ENCODE data around the gene ELMO1.

Gene ELMO1

DNA sequence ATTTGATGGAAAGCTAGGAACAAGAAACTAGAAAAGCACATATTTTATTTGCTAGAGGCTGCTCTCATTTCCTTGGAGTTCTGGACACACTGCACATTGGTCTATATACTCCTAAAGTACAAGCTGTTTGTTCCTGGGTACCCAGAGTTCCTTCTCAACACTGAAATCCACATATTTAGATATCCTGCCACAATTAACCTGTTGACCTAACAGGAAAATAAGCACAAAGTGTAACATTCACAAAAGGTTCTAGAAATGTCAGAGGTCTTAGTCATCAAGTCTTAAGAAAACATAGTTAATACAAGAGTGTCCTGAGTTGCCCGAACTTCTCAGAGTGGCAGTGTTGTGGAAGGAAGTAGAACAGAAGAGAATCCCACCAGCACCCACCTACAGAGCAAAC is 115.6 kb downstream of the ELMO1 start:
- H3K4me3 ChIP-seq (ENCODE audit: low read depth, low read length) = no peak overlapping the region
- no peak for DNase-seq (ENCODE audit: low read depth)
- TF ChIP-seq POLR2A (IDR thresholded peaks at IDR 0.05; ENCODE audit: extremely low read depth, insufficient read length) (no peak), MYC (IDR thresholded peaks at IDR 0.05; ENCODE audit: low read depth, low read length) (no peak)
- TF ChIP-seq, protein P1, sequence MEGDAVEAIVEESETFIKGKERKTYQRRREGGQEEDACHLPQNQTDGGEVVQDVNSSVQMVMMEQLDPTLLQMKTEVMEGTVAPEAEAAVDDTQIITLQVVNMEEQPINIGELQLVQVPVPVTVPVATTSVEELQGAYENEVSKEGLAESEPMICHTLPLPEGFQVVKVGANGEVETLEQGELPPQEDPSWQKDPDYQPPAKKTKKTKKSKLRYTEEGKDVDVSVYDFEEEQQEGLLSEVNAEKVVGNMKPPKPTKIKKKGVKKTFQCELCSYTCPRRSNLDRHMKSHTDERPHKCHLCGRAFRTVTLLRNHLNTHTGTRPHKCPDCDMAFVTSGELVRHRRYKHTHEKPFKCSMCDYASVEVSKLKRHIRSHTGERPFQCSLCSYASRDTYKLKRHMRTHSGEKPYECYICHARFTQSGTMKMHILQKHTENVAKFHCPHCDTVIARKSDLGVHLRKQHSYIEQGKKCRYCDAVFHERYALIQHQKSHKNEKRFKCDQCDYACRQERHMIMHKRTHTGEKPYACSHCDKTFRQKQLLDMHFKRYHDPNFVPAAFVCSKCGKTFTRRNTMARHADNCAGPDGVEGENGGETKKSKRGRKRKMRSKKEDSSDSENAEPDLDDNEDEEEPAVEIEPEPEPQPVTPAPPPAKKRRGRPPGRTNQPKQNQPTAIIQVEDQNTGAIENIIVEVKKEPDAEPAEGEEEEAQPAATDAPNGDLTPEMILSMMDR (IDR thresholded peaks at IDR 0.05; ENCODE audit: low read depth, low read length) = no peak
- TF ChIP-seq, protein P2, sequence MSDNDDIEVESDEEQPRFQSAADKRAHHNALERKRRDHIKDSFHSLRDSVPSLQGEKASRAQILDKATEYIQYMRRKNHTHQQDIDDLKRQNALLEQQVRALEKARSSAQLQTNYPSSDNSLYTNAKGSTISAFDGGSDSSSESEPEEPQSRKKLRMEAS (IDR thresholded peaks at IDR 0.05; ENCODE audit: low read depth, low read length) = no peak

DNA sequence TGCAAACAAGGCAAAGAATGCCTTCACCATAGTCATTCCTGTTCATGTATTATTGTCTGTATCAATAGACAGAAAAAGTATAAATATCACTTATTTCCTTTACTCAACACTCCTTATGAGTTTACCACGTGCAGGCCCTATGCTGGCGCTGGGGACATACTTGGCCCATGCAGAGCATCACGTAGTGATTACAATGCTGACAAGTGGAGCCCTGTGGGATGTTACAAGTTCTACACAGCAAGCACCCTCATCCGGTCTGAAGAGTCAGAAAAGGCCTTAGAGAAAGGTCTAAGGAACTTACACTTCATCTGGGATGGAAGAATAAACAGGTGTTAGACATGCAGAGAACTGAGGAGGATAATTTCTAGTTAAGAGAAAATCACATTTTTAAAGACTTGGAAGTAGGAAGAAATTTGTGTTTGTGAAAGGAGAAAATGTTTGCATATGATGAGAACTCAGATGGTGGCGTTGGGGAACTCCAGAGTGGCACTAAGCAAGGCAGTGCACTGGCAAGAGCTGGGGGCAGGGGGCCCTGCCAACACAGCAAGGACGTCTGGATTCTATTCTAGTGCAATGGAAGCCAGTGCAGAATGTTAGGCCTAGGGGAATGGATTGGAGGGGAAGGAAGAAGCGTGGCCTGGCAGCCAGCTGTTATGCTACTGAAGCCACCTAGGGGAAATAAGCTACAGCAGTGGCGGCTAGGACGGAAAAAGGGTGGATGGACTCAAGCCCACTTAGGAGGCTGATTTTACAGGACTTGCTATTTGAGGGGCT is 116.2 kb downstream of the ELMO1 start:
- TF ChIP-seq POLR2A (IDR thresholded peaks at IDR 0.05; ENCODE audit: extremely low read depth, insufficient read length) (no peak), MYC (IDR thresholded peaks at IDR 0.05; ENCODE audit: low read depth, low read length) (no peak)
- TF ChIP-seq, protein P2 (IDR thresholded peaks at IDR 0.05; ENCODE audit: low read depth, low read length) = no peak
- TF ChIP-seq, protein P1 (IDR thresholded peaks at IDR 0.05; ENCODE audit: low read depth, low read length) = no peak
- H3K4me3 ChIP-seq (ENCODE audit: low read depth, low read length) = no peak overlapping the region
- DNase-seq (ENCODE audit: low read depth) = no peak

DNA sequence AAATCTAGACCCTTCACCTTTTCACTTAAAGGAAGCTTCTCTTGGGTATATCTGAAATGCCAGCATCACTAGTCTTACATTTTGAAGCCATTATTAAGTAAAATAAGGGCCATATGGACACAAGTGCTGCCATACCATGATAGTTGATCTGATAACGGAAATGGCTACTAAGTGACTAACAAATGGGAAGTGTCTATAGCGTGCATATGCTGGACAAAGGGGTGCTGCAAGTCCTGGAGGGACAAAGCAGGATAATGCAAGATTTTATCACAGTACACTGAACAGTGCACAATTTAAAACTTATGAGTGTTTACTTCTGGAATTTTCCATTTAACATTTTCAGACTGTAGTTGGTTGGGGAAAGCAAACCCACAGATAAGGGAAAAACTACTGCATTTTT is 117.9 kb downstream of the ELMO1 start:
- DNase-seq (ENCODE audit: low read depth) = no peak
- TF ChIP-seq MYC (IDR thresholded peaks at IDR 0.05; ENCODE audit: low read depth, low read length) = no peak
- TF ChIP-seq, protein P1 (IDR thresholded peaks at IDR 0.05; ENCODE audit: low read depth, low read length) = no peak
- no peak for TF ChIP-seq POLR2A (IDR thresholded peaks at IDR 0.05; ENCODE audit: extremely low read depth, insufficient read length)
- TF ChIP-seq, protein P2 (IDR thresholded peaks at IDR 0.05; ENCODE audit: low read depth, low read length) = no peak
- H3K4me3 ChIP-seq (ENCODE audit: low read depth, low read length) = no peak overlapping the region

DNA sequence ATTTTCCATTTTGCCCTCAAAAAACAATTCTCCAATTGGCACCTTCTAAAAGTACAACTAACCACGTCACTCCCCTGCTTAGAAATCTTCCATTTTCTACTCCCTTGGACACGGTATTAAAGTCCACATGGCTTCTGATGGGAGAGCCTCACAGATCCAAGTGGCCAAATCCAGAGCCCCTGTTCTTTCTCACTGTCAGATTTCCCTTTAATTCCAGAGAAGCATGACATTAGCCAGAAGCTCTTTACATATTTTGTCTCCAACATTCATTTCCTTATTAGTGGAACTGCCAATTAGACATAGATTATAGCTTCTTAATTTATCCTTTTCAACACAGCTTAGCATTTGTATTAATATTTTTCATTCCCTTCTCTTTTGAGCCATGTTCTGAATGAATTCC is 118.7 kb downstream of the ELMO1 start:
- TF ChIP-seq, protein P2 (IDR thresholded peaks at IDR 0.05; ENCODE audit: low read depth, low read length) = no peak
- TF ChIP-seq MYC (IDR thresholded peaks at IDR 0.05; ENCODE audit: low read depth, low read length) (no peak), POLR2A (IDR thresholded peaks at IDR 0.05; ENCODE audit: extremely low read depth, insufficient read length) (no peak)
- TF ChIP-seq, protein P1 (IDR thresholded peaks at IDR 0.05; ENCODE audit: low read depth, low read length) = no peak
- H3K4me3 ChIP-seq (ENCODE audit: low read depth, low read length) = no peak overlapping the region
- DNase-seq (ENCODE audit: low read depth) = no peak

DNA sequence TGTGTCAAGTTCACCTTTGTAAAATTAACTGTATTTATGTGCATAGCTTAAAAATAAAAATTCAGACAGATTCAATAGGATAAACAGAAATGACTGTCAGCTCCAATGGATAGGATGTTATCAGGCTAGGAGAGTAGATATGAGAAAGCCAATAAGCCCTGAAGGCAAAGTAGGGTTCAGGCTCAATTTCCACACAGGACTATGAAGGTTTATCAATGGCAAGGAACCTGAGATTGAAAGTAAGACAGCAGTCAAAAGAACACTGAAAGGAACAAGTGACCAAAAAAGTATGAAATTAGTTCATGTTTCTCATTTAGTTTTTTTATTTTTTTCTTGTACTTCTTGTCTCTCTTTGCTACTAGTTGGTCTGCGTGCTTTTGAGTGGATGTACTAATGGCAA is 121.4 kb downstream of the ELMO1 start:
- no peak for TF ChIP-seq POLR2A (IDR thresholded peaks at IDR 0.05; ENCODE audit: extremely low read depth, insufficient read length)
- TF ChIP-seq, protein P2 (IDR thresholded peaks at IDR 0.05; ENCODE audit: low read depth, low read length) = no peak
- no peak for TF ChIP-seq MYC (IDR thresholded peaks at IDR 0.05; ENCODE audit: low read depth, low read length)
- TF ChIP-seq, protein P1 (IDR thresholded peaks at IDR 0.05; ENCODE audit: low read depth, low read length) = no peak
- H3K4me3 ChIP-seq (ENCODE audit: low read depth, low read length) = no peak overlapping the region
- DNase-seq (ENCODE audit: low read depth) = no peak

All from NB4 (cell line).